HepG2 (cell line): ENCODE results near the gene TTLL12. TPM values are rescaled to one million over a fixed set of nuclear protein-coding genes. Genes with fewer than 3 reads are reported as not detected.

Experiments
- ATAC-seq: fragments of 200-7000 bp; cut with Tn5 transposase; 3 replicates; pipeline ENCODE4 v1.9.1; 2020; ENCODE audit warnings: mild to moderate bottlenecking, moderate library complexity
- BruUV-seq: library from RNA; stranded (reverse); fragments of 400-500 nt; replicated peaks from 2 replicates; lab custom pipeline; 2021; lab: Mats Ljungman, UMichigan
- CTCF ChIA-PET: fragments of 300-600 bp; formaldehyde crosslinking; extraction: SDS; loops from one replicate; lab custom pipeline; 2021; ENCODE audit warnings: low total read pairs, inconsistent platforms, low intra/inter-chr PET ratio; lab: Yijun Ruan, JAX
- POLR2A ChIA-PET: fragments of 350-600 bp; sonication (Branson Sonifier 250); formaldehyde crosslinking; loops from one replicate; lab custom pipeline; 2020; ENCODE audit warnings: antibody characterized with exemption, inconsistent platforms; lab: Yijun Ruan, JAX
- DNase-seq: peaks from one replicate; pipeline ENCODE4 v3.0.0-alpha.2; 2015; ENCODE audit warnings: low spot score
- FAIRE-seq: peaks from 3 replicates; lab custom pipeline; 2011; peaks lifted over from hg19 to GRCh38; lab: Jason Lieb, UNC
- H2AFZ ChIP-seq: one replicate; pipeline ENCODE4 v1.6.1; 2011; ENCODE audit warnings: low read length, inconsistent platforms
- H3K27ac ChIP-seq: fragments of 300-600 bp; 3 replicates; pipeline ENCODE4 v1.8.0; 2011; ENCODE audit warnings: mixed run types, mild to moderate bottlenecking, mixed read lengths, low read length, inconsistent platforms; ENCODE audit not compliant: insufficient read depth; ENCODE audit errors: extremely low read length
- H3K27me3 ChIP-seq, 2 experiments: fragments of 200-600 bp in 1 of 2; 2 replicates in 1 of 2; 3 replicates in 1 of 2; pipeline versions ENCODE4 v1.6.0 to v1.8.0; 2011; ENCODE audit warnings: low read length in 2 of 2, mild to moderate bottlenecking in 2 of 2, moderate library complexity in 2 of 2, inconsistent platforms in 1 of 2; ENCODE audit not compliant: insufficient read depth in 2 of 2, control insufficient read depth in 1 of 2
- H3K36me3 ChIP-seq, 2 experiments: fragments of 200-600 bp in 1 of 2; replicated peaks in 1 of 2; 2 replicates in 1 of 2; 3 replicates in 1 of 2; pipeline versions ENCODE4 v1.5.1 to v1.8.0; 2011; ENCODE audit warnings: low read length in 2 of 2, inconsistent platforms in 1 of 2; ENCODE audit not compliant: insufficient read depth in 2 of 2, control insufficient read depth in 1 of 2
- H3K4me1 ChIP-seq: 2 replicates; pipeline ENCODE4 v1.5.1; 2012; ENCODE audit warnings: low read length, inconsistent platforms; ENCODE audit not compliant: insufficient read depth
- H3K4me2 ChIP-seq: 2 replicates; pipeline ENCODE4 v1.6.0; 2011; ENCODE audit warnings: low read depth, low read length, inconsistent platforms
- H3K4me3 ChIP-seq, 3 experiments: fragments of 200-600 bp in 1 of 3; sonication (generic), shearing (Covaris generic) in 1 of 3; replicated peaks in 1 of 3; 2 replicates each; pipeline ENCODE4 v1.5.1; 2011 to 2016; ENCODE audit warnings: low read length in 3 of 3, inconsistent platforms in 2 of 3, low read depth in 2 of 3, mild to moderate bottlenecking in 2 of 3, control low read depth in 1 of 3, mixed read lengths in 1 of 3; ENCODE audit not compliant: insufficient read depth in 1 of 3
- H3K79me2 ChIP-seq: one replicate; pipeline ENCODE4 v1.6.1; 2011; ENCODE audit warnings: low read length, inconsistent platforms; ENCODE audit not compliant: insufficient read depth
- H3K9ac ChIP-seq: 2 replicates; pipeline ENCODE4 v1.6.0; 2011; ENCODE audit warnings: mild to moderate bottlenecking, low read depth, low read length, inconsistent platforms; ENCODE audit not compliant: insufficient read depth
- H3K9me3 ChIP-seq: 2 replicates; pipeline ENCODE4 v1.5.1; 2012; ENCODE audit warnings: mild to moderate bottlenecking, low read length
- H4K20me1 ChIP-seq: 2 replicates; pipeline ENCODE4 v1.6.0; 2011; ENCODE audit warnings: inconsistent platforms, mild to moderate bottlenecking, low read length, moderate library complexity; ENCODE audit not compliant: insufficient read depth
- ATF1 ChIP-seq: IDR thresholded peaks from 2 replicates; pipeline ENCODE4 v1.6.1; 2016; ENCODE audit warnings: mild to moderate bottlenecking, control low read depth
- BRD4 ChIP-seq: sonication (generic); formaldehyde crosslinking; IDR thresholded peaks from 2 replicates; pipeline ENCODE4 v1.4.0; 2020; ENCODE audit warnings: missing genetic modification reagents
- CHD2 ChIP-seq: IDR thresholded peaks from 2 replicates; pipeline ENCODE4 v1.6.1; 2011; ENCODE audit warnings: low read depth, low read length, improper control_type of control experiment
- ELF3 ChIP-seq: IDR thresholded peaks from 2 replicates; pipeline ENCODE4 v1.6.1; 2016; ENCODE audit warnings: missing genetic modification reagents, missing compliant biosample characterization
- HNRNPK ChIP-seq: fragments of 200-400 bp; formaldehyde crosslinking; IDR thresholded peaks from 2 replicates; pipeline ENCODE4 v1.6.1; 2018; ENCODE audit warnings: low read length, low read depth, moderate library complexity, mild to moderate bottlenecking; ENCODE audit not compliant: poor library complexity, severe bottlenecking
- KLF9 ChIP-seq: IDR thresholded peaks from 2 replicates; pipeline ENCODE4 v1.6.1; 2016; ENCODE audit warnings: low read depth
- MIER3 ChIP-seq: IDR thresholded peaks from 2 replicates; pipeline ENCODE4 v1.6.1; 2016; ENCODE audit warnings: missing compliant biosample characterization, borderline replicate concordance
- RBM39 ChIP-seq: fragments of 200-400 bp; formaldehyde crosslinking; IDR thresholded peaks from one replicate; pipeline ENCODE4 v1.6.1; 2018; ENCODE audit warnings: antibody characterized with exemption, mild to moderate bottlenecking, low read depth, low read length; ENCODE audit not compliant: poor library complexity, severe bottlenecking
- SRSF4 ChIP-seq: fragments of 200-400 bp; formaldehyde crosslinking; IDR thresholded peaks from one replicate; pipeline ENCODE4 v1.6.1; 2018; ENCODE audit warnings: mild to moderate bottlenecking, low read depth, low read length, moderate library complexity; ENCODE audit not compliant: poor library complexity, severe bottlenecking
- ZNF121 ChIP-seq: sonication (generic); formaldehyde crosslinking; IDR thresholded peaks from 2 replicates; pipeline ENCODE4 v1.5.0; 2020; ENCODE audit warnings: mild to moderate bottlenecking, missing genetic modification reagents
- ZNF234 ChIP-seq: sonication (generic); formaldehyde crosslinking; conservative IDR thresholded peaks from 2 replicates; pipeline ENCODE4 v1.5.1; 2020; ENCODE audit warnings: mild to moderate bottlenecking, missing genetic modification reagents
- ZNF615 ChIP-seq: sonication (generic); formaldehyde crosslinking; IDR thresholded peaks from 2 replicates; pipeline ENCODE4 v1.5.0; 2020; ENCODE audit warnings: mild to moderate bottlenecking, missing genetic modification reagents, borderline replicate concordance
- ZNF616 ChIP-seq: sonication (generic); formaldehyde crosslinking; IDR thresholded peaks from 2 replicates; pipeline ENCODE4 v1.5.0; 2020; ENCODE audit warnings: low read depth, mild to moderate bottlenecking, missing genetic modification reagents
- WGBS: methylation state at CpG from one replicate; pipeline ENCODE4 v1.1.6; 2017; ENCODE audit warnings: low lambda C conversion rate; 5-methylcytosine and 5-hydroxymethylcytosine counted together
- in situ Hi-C: cut with HindIII; loops from 2 replicates; pipeline ENCODE4 v1.10.0; 2017; ENCODE audit warnings: low pct_unique_long_range_greater_than_20kb; ENCODE audit not compliant: extremely low pct_ligation_motif_present
- intact Hi-C: fragments of 100-400 bp; cut with micrococcal nuclease; formaldehyde crosslinking; loops from one replicate; pipeline ENCODE4 v1.10.0; 2022; ENCODE audit not compliant: unreplicated experiment
- polyA plus RNA-seq, 8 experiments: library from polyadenylated mRNA; depleted of rRNA in 3 of 8; stranded (reverse) in 7 of 8; unstranded in 1 of 8; fragments of >200 nt; fragmentation: Illumina TruSeq in 4 of 8; extraction: Trizol in 4 of 8; gene quantifications; 2 replicates each; pipeline versions ENCODE4 v1.2.1 to v1.2.3, GENCODE V29; 2011 to 2016; ENCODE audit warnings: low read depth in 4 of 8, missing spikeins in 1 of 8, mixed read lengths in 1 of 8; ENCODE audit not compliant: insufficient read depth in 1 of 8
- total RNA-seq, 5 experiments: library from RNA; depleted of rRNA; stranded (reverse); fragments of >200 nt; fragmentation: Illumina TruSeq; extraction: Trizol; gene quantifications; 2 replicates each; pipeline ENCODE4 v1.2.3, GENCODE V29; 2016; ENCODE audit warnings: low read depth in 1 of 5
- TF ChIP-seq, protein P1 (sequence below): sonication (generic); formaldehyde crosslinking; IDR thresholded peaks from 2 replicates; pipeline ENCODE4 v1.5.0; 2020; ENCODE audit warnings: mild to moderate bottlenecking, missing genetic modification reagents, borderline replicate concordance
- TF ChIP-seq, protein P2 (sequence below): sonication (generic); formaldehyde crosslinking; IDR thresholded peaks from 2 replicates; pipeline ENCODE4 v1.5.0; 2020; ENCODE audit warnings: mild to moderate bottlenecking, missing genetic modification reagents

TTLL12 gene
- total and polyA plus RNA-seq, 2 of the 13 experiments (the other 11 are each of a cell fraction or from before 2014, with no cell fraction given) = 11.9 to 38.1 TPM

DNA sequence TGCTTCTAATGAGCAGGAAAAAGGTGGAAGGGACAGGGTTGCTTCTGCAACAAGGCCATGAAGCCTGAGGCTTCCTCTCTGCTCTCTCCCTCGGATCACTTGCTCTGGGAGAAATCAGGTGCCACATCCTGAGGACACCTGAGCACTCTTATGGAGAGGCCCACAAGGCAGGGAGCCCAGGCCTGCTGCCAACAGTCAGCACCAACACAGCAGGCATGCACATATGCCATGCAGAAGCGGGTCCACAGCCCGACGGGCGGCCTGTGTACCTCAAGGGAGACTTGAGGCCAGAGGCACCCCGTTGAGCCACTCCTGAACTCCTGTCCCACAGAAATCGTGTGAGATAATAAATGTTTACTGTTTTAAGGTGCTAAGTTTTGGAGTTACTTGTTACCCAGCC is 9.5 kb downstream of the TTLL12 start:
- Histone ChIP-seq H3K4me3 (no peak overlapping the region), H3K4me1 (no peaks in the 10 kb centered on the region), H2AFZ (no peak overlapping the region), H3K9ac (no peak overlapping the region), H4K20me1 (no peaks in the 10 kb centered on the region), H3K79me2 (no peaks in the 10 kb centered on the region), H3K36me3 (peaks cover 18 to 52% of the 10 kb centered on the region in 2 experiments; a peak in 4 of 5 replicates), H3K9me3 (no peaks in the 10 kb centered on the region), H3K27me3 (no peaks in the 10 kb centered on the region), H3K4me2 (no peak overlapping the region), H3K27ac (no peak overlapping the region)
- intact Hi-C loops (no loop called here), in situ Hi-C loops (no loop called here)
- 70% methylated on average over 2 of the region's 7 CpGs for WGBS
- no peak for ATAC-seq
- CTCF ChIA-PET = no interaction called here
- no peak for DNase-seq
- POLR2A ChIA-PET = no interaction called here
- FAIRE-seq = no peak
- no TSS peak for BruUV-seq
- TF ChIP-seq ZNF234 (no peak), SRSF4 (no peak), RBM39 (no peak), HNRNPK (no peak), ZNF615 (CRISPR knock-in tag) (no peak), ATF1 (CRISPR knock-in tag) (no peak), ELF3 (CRISPR knock-in tag) (no peak), KLF9 (no peak), BRD4 (CRISPR knock-in tag) (no peak), MIER3 (no peak), ZNF616 (CRISPR knock-in tag) (no peak), CHD2 (no peak), ZNF121 (CRISPR knock-in tag) (no peak)
- TF ChIP-seq, protein P1, sequence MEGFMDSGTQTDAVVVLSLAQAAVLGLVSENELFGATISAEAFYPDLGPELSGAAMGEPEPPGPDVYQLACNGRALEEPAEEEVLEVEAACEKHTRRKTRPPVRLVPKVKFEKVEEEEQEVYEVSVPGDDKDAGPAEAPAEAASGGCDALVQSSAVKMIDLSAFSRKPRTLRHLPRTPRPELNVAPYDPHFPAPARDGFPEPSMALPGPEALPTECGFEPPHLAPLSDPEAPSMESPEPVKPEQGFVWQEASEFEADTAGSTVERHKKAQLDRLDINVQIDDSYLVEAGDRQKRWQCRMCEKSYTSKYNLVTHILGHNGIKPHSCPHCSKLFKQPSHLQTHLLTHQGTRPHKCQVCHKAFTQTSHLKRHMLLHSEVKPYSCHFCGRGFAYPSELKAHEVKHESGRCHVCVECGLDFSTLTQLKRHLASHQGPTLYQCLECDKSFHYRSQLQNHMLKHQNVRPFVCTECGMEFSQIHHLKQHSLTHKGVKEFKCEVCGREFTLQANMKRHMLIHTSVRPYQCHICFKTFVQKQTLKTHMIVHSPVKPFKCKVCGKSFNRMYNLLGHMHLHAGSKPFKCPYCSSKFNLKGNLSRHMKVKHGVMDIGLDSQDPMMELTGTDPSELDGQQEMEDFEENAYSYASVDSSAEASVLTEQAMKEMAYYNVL = no peak
- TF ChIP-seq, protein P2, sequence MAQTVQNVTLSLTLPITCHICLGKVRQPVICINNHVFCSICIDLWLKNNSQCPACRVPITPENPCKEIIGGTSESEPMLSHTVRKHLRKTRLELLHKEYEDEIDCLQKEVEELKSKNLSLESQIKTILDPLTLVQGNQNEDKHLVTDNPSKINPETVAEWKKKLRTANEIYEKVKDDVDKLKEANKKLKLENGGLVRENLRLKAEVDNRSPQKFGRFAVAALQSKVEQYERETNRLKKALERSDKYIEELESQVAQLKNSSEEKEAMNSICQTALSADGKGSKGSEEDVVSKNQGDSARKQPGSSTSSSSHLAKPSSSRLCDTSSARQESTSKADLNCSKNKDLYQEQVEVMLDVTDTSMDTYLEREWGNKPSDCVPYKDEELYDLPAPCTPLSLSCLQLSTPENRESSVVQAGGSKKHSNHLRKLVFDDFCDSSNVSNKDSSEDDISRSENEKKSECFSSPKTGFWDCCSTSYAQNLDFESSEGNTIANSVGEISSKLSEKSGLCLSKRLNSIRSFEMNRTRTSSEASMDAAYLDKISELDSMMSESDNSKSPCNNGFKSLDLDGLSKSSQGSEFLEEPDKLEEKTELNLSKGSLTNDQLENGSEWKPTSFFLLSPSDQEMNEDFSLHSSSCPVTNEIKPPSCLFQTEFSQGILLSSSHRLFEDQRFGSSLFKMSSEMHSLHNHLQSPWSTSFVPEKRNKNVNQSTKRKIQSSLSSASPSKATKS (CRISPR knock-in tag) = no peak
